BE2C (cell line): ENCODE results near the gene SRGAP1.

Source experiments
- DNase-seq: peaks from one replicate; pipeline ENCODE4 v3.0.0-alpha.2; 2020
- H3K27me3 ChIP-seq: fragments of 250-450 bp; sonication (Bioruptor Pico); 2 replicates; pipeline ENCODE4 v1.5.1; 2020; ENCODE audit warnings: mild to moderate bottlenecking
- H3K36me3 ChIP-seq: fragments of 250-450 bp; sonication (Bioruptor Pico); 2 replicates; pipeline ENCODE4 v1.5.1; 2020; ENCODE audit warnings: mild to moderate bottlenecking
- H3K4me1 ChIP-seq: fragments of 250-450 bp; sonication (Bioruptor Pico); 2 replicates; pipeline ENCODE4 v1.5.1; 2020
- H3K4me3 ChIP-seq: 2 replicates; pipeline ENCODE4 v1.5.1; 2011; ENCODE audit warnings: low read depth, low read length
- H3K9me3 ChIP-seq: fragments of 250-450 bp; sonication (Bioruptor Pico); 2 replicates; pipeline ENCODE4 v1.5.1; 2020
- CTCF ChIP-seq: IDR thresholded peaks from 2 replicates; pipeline ENCODE4 v1.5.1; 2012; ENCODE audit warnings: mild to moderate bottlenecking, low read depth, low read length

SRGAP1 gene

GRCh38 chr12:64077922-64078321 is 233.4 kb downstream of the SRGAP1 start:
- Histone ChIP-seq H3K27me3 (no peaks in the 10 kb centered on the region), H3K4me3 (no peak overlapping the region), H3K36me3 (peaks cover 10% of the 10 kb centered on the region), H3K4me1 (peaks cover 16% of the 10 kb centered on the region), H3K9me3 (no peaks in the 10 kb centered on the region)
- DNase-seq: no peak
- peak; percentile 44 for TF ChIP-seq CTCF

GRCh38 chr12:64080319-64081007 is 236.0 kb downstream of the SRGAP1 start:
- TF ChIP-seq CTCF: no peak
- peaks cover 19% of the 10 kb centered on the region for H3K4me1 ChIP-seq
- H3K36me3 ChIP-seq: peaks cover 12% of the 10 kb centered on the region
- no peaks in the 10 kb centered on the region for H3K9me3 ChIP-seq
- no peaks in the 10 kb centered on the region for H3K27me3 ChIP-seq
- DNase-seq: no peak
- no peak overlapping the region for H3K4me3 ChIP-seq

GRCh38 chr12:64081008-64081404 is 236.5 kb downstream of the SRGAP1 start:
- no peak for TF ChIP-seq CTCF
- Histone ChIP-seq H3K9me3 (no peaks in the 10 kb centered on the region), H3K27me3 (no peaks in the 10 kb centered on the region), H3K36me3 (peaks cover 12% of the 10 kb centered on the region), H3K4me1 (peaks cover 16% of the 10 kb centered on the region), H3K4me3 (no peak overlapping the region)
- DNase-seq: no peak

GRCh38 chr12:64082116-64082515 is 237.6 kb downstream of the SRGAP1 start:
- no peak for TF ChIP-seq CTCF
- peaks cover 13% of the 10 kb centered on the region for H3K4me1 ChIP-seq

GRCh38 chr12:64082866-64083268 is 238.4 kb downstream of the SRGAP1 start:
- H3K4me3 ChIP-seq: peak overlapping the region; percentile 43
- TF ChIP-seq CTCF: no peak
- H3K27me3 ChIP-seq: no peaks in the 10 kb centered on the region
- peak; percentile 56 for DNase-seq
- no peaks in the 10 kb centered on the region for H3K9me3 ChIP-seq
- H3K4me1 ChIP-seq: peaks cover 15% of the 10 kb centered on the region
- peaks cover 12% of the 10 kb centered on the region for H3K36me3 ChIP-seq

More at GRCh38 chr12:64082116-64082515, 237.6 kb downstream of the SRGAP1 start:
- Histone ChIP-seq H3K4me3 (no peak overlapping the region), H3K9me3 (no peaks in the 10 kb centered on the region), H3K36me3 (peaks cover 12% of the 10 kb centered on the region), H3K27me3 (no peaks in the 10 kb centered on the region)
- no peak for DNase-seq

- Histone ChIP-seq H3K27me3 (no peaks in the 10 kb centered on the region), H3K36me3 (peaks cover 12% of the 10 kb centered on the region), H3K4me3 (peak overlapping the region; percentile 43), H3K4me1 (peaks cover 19% of the 10 kb centered on the region), H3K9me3 (no peaks in the 10 kb centered on the region)
- no peak for TF ChIP-seq CTCF
- peak; percentile 71 for DNase-seq
Measured at GRCh38 chr12:64083285-64084210, 239.0 kb downstream of the SRGAP1 start.
